Astrocyte of the hippocampus (primary cell): ENCODE measurements around the gene B4GALNT1.
"Not testable (repeated sequence)": the region's sequence is repeated elsewhere in the genome, so short reads cannot be mapped to it uniquely, and the experiment has no call there.

Experiments used
- DNase-seq: peaks from one replicate; pipeline ENCODE4 v3.0.0; 2011; ENCODE audit warnings: low read depth, low spot score

Gene B4GALNT1

DNA sequence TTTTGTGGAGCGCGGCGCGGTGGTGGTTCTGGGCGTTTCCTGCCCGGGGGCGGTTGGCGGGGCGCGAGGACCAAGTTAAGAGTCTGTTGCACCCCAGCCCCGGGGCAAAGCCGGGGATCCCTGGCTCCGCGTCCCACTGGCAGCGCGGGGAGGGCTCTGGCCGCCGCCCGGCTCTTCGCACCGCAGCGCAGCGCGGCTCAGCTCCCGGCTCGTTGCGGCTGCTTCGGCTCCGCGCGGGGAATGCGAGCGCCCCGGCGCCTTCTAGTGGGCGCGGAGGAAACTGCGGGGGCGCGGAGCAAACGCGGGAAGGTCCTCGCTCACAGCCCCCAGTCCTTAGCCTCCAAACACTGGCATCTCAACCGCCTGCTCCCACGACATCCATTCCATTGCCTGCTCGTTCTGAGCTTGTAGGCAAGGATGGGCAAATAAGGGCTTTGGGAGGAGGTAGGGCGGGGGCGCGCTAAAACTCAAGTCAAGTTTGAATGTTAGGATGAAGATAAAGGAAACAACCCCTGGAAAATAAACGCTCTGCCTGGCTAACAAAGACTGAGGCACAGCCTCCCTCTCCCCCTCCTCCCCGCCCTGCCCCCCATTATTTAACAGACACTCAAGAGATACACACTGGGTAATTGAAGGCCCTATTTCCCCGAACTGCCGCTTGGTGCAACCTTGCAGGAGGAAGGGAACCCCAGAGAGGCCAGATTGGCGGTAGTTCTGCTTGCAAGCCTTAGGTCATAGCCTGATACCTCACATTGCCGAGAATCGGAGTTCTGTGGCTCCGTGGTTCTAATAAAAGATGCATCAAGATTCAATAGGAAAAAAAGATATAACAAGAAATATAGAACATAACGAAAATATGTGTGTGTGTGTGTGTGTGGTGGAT lies at the start of gene B4GALNT1:
Gene B4GALNT1 (minus strand): TSS at position 244 of the 883 bp plus-strand sequence. CDS start 1,069 bp downstream, outside the sequence.
- peak; percentile 87 for DNase-seq

DNA sequence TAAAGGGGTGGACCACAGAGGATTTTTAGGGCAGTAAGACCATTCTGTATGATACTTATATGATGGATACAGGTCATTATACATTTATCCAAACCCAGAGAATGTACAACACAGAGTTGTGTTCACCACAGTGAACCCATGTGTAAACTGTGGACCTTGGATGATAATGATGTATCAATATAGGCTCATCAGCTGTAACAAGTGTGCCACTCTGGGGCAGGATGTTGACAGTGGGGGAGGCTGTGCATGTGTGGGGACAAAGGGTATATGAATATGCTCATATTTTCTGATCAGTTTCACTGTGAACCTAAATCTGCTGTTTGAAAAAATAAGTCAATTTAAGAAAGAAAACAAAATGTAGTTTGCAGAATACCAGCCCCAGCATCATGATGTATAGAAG lies 46.7 kb upstream of the B4GALNT1 start:
- DNase-seq: no peak

- not testable (repeated sequence) for DNase-seq
These were observed 44.9 kb upstream of the B4GALNT1 start for GRCh38 chr12:57677947-57678346.

DNA sequence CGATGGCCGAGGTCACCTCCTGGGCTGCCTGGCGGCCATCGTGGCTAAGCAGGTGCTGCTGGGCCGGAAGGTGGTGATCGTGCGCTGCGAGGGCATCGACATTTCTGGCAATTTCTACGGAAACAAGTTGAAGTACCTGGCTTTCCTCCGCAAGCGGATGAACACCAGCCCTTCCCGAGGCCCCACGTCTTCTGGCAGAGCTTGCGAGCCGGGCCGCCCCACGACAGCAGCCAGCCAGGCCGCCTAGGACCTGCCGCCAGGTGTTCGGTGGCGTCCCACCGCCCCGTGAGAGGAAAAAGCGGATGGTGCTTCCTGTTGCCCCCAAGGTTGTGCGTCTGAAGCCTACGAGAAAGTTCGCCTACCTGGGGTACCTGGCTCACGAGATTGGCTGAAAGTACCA lies 41.7 kb upstream of the B4GALNT1 start:
- no peak for DNase-seq

GRCh38 chr12:57672801-57673200 lies 39.8 kb upstream of the B4GALNT1 start:
- DNase-seq: no peak

- DNase-seq: not testable (repeated sequence)
These were observed 38.8 kb upstream of the B4GALNT1 start for GRCh38 chr12:57671811-57672210.

DNA sequence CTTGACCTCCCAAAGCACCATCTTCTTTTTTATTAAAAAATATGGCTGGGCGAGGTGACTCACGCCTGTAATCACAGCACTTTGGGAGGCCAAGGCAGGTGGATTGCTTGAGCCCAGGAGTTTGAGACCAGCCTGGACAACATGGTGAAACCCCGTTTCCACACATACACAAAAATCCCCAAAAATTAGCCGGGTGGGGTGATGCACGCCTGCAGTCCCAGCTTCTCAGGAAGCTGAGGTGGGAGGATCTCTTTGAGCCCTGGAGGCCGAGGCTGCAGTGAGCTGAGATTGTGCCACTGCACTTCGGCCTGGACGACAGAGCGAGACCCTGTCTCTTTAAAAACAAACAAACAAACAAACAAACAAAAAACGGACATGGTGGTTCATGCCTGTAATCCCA lies 36.7 kb upstream of the B4GALNT1 start:
- not testable (repeated sequence) for DNase-seq

DNA sequence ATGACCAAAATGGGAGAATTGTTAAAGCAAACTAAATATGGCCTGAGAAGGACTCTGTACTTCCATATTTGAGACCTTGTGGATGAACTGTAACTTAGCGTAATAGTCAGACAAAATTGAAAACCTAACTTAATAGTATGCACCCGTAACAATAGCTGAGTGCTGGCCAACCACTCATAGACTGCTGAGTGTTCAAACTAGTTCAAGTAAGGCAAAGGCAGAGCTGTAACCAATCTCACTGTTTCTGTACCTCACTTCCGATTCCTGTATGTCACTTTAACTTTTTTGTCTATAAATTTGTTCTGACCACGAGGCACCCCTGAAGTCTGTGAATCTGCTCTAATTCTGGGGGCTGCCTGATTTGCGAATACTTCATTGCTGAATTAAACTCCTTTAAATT lies 33.9 kb upstream of the B4GALNT1 start:
- no peak for DNase-seq

DNA sequence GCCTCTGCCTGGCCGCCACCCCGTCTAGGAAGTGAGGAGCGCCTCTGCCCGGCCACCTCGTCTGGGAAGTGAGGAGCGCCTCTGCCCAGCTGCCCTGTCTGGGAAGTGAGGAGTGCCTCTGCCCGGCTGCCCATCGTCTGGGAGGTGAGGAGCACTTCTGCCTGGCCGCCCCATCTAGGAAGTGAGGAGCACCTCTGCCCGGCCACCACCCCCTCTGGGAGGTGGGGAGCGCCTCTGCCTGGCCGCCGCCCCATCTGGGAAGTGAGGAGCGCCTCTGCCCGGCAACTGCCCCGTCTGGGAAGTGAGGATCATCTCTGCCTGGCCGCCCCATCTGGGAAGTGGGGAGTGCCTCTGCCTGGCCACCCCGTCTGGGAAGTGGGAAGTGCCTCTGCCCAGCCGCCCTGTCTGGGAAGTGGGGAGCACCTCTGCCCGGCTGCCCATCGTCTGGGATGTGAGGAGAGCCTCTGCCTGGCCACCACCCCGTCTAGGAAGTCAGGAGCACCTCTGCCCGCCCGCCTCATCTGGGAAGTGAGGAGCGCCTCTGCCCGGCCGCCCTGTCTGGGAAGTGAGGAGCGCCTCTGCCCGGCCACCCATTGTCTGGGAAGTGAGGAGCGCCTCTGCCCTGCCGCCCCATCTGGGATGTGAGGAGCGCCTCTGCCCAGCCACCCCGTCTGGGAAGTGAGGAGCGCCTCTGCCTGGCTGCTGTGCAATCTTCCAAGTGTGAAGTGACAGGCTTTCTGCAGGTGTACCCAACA lies 32.2 kb upstream of the B4GALNT1 start:
- DNase-seq: not testable (repeated sequence)

GRCh38 chr12:57661376-57661775 lies 28.4 kb upstream of the B4GALNT1 start:
- no peak for DNase-seq

DNA sequence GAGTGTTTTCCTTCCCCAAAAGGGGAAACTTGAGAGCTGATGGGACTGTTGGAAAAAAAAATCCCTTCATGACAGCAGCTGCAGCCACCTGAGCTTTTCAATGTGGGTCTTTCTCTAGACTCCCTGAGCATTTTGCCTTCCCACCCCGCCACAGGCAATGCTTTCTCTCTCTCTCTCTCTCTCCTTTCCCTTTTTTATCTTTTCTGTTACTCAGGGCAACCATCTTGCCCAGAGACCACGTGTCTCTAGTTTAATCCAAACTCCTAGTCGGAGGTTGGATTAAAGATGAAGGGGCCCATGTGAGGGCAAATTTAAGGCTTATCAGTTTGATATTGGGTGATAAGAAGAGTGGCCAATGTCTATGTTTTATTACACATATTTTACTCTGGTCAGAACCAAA lies 25.9 kb upstream of the B4GALNT1 start:
- no peak for DNase-seq

DNA sequence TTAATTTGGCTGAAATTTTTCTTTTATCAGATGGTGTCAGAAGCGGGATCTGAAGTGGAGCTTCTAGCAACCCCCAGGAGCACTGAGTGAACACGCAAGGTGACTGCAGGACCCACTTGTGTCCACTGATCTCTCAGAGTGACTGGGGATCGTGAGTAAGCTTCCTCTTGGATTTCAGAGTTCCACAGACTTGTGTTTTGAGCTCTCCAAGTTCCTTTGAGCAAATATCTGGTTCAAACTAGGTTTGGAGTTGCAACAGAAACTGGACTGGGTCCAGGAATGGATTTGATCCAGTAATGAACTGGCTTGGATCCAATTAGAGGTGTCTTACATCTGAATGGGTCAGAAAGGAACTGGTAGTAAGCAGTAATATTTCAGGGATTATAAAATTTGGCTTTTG lies 24.7 kb upstream of the B4GALNT1 start:
- no peak for DNase-seq

- DNase-seq: not testable (repeated sequence)
These were observed 23.4 kb upstream of the B4GALNT1 start for GRCh38 chr12:57656408-57656807.

- DNase-seq: no peak
These were observed 22.7 kb upstream of the B4GALNT1 start for GRCh38 chr12:57655541-57656240.

DNA sequence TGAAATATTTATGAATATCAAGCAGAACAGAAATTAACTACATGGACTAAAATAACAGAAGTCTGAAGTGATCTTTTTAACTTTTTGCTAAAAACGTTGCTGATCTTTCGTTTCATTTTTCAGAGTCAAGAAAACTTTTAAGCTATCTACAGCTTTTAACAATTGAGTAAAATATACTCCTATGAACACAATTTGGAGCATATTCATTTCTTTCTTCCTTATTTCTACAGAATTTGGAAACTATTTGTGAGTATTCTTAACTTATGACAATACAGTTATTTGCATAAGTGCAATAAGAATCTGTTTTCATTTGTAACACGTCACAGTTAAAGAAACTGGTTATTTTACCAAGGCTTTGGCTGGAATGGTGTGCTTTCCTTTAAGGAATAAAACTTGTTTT lies 21.0 kb upstream of the B4GALNT1 start:
- no peak for DNase-seq

DNA sequence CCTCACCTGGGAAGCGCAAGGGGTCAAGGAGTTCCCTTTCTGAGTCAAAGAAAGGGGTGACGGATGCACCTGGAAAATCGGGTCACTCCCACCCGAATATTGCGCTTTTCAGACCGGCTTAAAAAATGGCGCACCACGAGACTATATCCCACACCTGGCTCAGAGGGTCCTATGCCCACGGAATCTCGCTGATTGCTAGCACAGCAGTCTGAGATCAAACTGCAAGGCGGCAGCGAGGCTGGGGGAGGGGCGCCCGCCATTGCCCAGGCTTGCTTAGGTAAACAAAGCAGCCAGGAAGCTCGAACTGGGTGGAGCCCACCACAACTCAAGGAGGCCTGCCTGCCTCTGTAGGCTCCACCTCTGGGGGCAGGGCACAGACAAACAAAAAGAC lies 13.7 kb upstream of the B4GALNT1 start:
- DNase-seq: not testable (repeated sequence)

- peak; percentile 25 for DNase-seq
These were observed 13.1 kb upstream of the B4GALNT1 start for GRCh38 chr12:57645990-57646658.

- DNase-seq: no peak
These were observed 8.9 kb upstream of the B4GALNT1 start for GRCh38 chr12:57641699-57642442.

DNA sequence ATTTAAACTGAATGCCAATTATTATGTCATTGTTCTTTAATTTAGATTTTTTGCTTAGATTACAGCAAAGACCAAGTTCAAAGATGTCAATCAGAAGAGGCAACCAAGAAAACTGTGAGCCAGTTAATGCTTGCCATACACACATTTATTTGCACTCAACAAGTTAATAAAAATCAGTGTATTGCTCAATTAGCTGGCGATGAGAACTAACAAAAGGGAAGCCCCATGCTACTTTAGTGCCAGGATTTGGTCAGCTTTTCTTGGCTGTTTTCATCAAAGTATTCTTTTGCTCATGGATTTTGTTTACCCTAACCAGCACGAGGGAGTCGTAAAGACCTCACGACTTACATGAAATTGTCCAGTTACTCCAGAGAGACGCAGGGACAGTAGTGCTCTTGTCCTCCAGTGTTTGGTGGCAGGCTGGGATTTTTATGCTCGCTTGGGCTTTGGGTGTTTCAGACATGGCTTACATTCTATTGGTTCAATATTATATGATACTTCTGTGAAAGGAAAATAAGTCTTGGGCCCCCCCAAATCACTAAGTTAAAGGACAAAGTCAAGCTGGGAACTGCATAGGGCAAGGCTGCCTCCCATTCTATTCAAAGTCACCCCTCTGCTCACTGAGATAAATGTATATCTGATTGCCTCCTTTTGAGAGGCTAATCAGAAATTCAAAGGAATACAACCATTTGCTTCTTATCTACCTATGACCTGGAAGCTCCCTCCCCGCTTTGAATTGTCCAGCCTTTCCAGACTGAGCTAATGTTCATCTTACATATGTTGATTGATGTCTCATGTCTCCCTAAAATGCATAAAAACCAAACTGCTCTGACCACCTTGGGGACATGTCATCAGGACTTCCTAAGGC lies 7.4 kb upstream of the B4GALNT1 start:
- no peak for DNase-seq

DNA sequence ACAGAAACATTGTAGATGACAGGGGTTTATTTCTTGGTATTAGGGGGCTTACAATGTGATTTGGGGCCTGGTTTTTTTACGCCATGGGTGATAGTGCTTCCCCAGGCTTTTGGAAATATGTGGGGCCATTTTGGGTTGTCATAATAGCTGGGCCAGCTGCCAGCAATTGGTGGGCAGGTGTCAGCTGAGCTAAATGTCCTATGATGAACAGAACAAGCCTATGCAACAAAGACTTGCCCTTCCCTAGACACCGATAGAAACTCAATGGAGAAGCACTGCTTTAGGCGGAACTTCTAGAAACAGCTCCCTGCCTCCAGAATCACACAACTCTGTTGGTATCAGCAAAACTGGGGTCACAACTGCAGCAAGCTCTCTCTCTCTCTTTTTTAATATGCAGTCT lies 5.1 kb upstream of the B4GALNT1 start:
- no peak for DNase-seq
